Brain microvascular endothelial cell (primary cell): Measurements from ENCODE around the gene LCN12.

ENCODE experiments used
- DNase-seq: peaks from one replicate; pipeline ENCODE4 v3.0.0-alpha.2; 2020
- H3K27ac ChIP-seq: fragments of 250-450 bp; sonication (Bioruptor Pico); 2 replicates; pipeline ENCODE4 v1.5.1; 2020; ENCODE audit warnings: mild to moderate bottlenecking, moderate library complexity
- H3K27me3 ChIP-seq: fragments of 250-450 bp; sonication (Bioruptor Pico); replicated peaks from 2 replicates; pipeline ENCODE4 v1.5.1; 2020; ENCODE audit warnings: mild to moderate bottlenecking
- H3K36me3 ChIP-seq: fragments of 250-450 bp; sonication (Bioruptor Pico); replicated peaks from 2 replicates; pipeline ENCODE4 v1.5.1; 2020; ENCODE audit warnings: mild to moderate bottlenecking
- H3K4me3 ChIP-seq: 2 replicates; pipeline ENCODE4 v1.5.1; 2011; ENCODE audit warnings: low read depth, mild to moderate bottlenecking, control low read depth, low read length, moderate library complexity
- CTCF ChIP-seq: IDR thresholded peaks from 2 replicates; pipeline ENCODE4 v1.5.1; 2011; ENCODE audit warnings: low read depth, mild to moderate bottlenecking, moderate library complexity, low read length, control low read depth, inconsistent platforms; ENCODE audit errors: missing control alignments
- in situ Hi-C: cut with HindIII; loops from 2 replicates; pipeline ENCODE4 v1.10.0; 2017; ENCODE audit warnings: low sequenced_read_pairs, low pct_ligation_motif_present

LCN12 gene

GRCh38 chr9:136925414-136926153 lies 26.5 kb upstream of the LCN12 start:
- peaks cover 21% of the 10 kb centered on the region for H3K36me3 ChIP-seq

GRCh38 chr9:136926154-136926704 lies 25.8 kb upstream of the LCN12 start:
- in situ Hi-C loops, result loop anchor here (25.0 kb wide), 1 partner anchor 111 kb away; the partner anchor contains the start of genes ABCA2, FUT7 and NPDC1
- Histone ChIP-seq H3K27ac (no peak overlapping the region), H3K4me3 (no peak overlapping the region), H3K27me3 (no peaks in the 10 kb centered on the region), H3K36me3 (peaks cover 15% of the 10 kb centered on the region)
- DNase-seq, result peak; percentile 5
- peak; percentile 45 for TF ChIP-seq CTCF

More at GRCh38 chr9:136925414-136926153, 26.5 kb upstream of the LCN12 start:
- in situ Hi-C loops, result loop anchor here (25.0 kb wide), 1 partner anchor 112 kb away; the partner anchor contains the start of genes ABCA2, FUT7 and NPDC1
- no peak overlapping the region for H3K4me3 ChIP-seq
- DNase-seq, result no peak
- H3K27ac ChIP-seq, result no peak overlapping the region
- no peak for TF ChIP-seq CTCF
- no peaks in the 10 kb centered on the region for H3K27me3 ChIP-seq

- DNase-seq, result no peak
- Histone ChIP-seq H3K4me3 (no peak overlapping the region), H3K36me3 (peaks cover 13% of the 10 kb centered on the region), H3K27ac (no peak overlapping the region), H3K27me3 (no peaks in the 10 kb centered on the region)
- no peak for TF ChIP-seq CTCF
- in situ Hi-C loops, result loop anchor here (25.0 kb wide), 1 partner anchor 111 kb away; the partner anchor contains the start of genes ABCA2, FUT7 and NPDC1
These were observed 25.3 kb upstream of the LCN12 start for GRCh38 chr9:136926749-136927148.

- TF ChIP-seq CTCF, result no peak
- Histone ChIP-seq H3K27me3 (no peaks in the 10 kb centered on the region), H3K27ac (peak overlapping the region; percentile 3), H3K36me3 (peaks cover 8% of the 10 kb centered on the region), H3K4me3 (no peak overlapping the region)
- in situ Hi-C loops, result loop anchor here (25.0 kb wide), 1 partner anchor 110 kb away; the partner anchor contains the start of genes ABCA2, FUT7 and NPDC1
- DNase-seq, result peak; percentile 22
These were observed 24.5 kb upstream of the LCN12 start for GRCh38 chr9:136927343-136928271.

GRCh38 chr9:136928591-136928990 lies 23.5 kb upstream of the LCN12 start:
- Histone ChIP-seq H3K4me3 (no peak overlapping the region), H3K27me3 (no peaks in the 10 kb centered on the region), H3K27ac (no peak overlapping the region), H3K36me3 (peaks cover 8% of the 10 kb centered on the region)
- no peak for DNase-seq
- no peak for TF ChIP-seq CTCF
- in situ Hi-C loops, result loop anchor here (25.0 kb wide), 1 partner anchor 109 kb away; the partner anchor contains the start of genes ABCA2, FUT7 and NPDC1
